Loucy (cell line): ENCODE results near the gene DEPDC5.

Experiments used
- CTCF ChIP-seq: fragments of 200-600 bp; sonication (generic); conservative IDR thresholded peaks from 2 replicates; pipeline ENCODE4 v1.5.1; 2014; ENCODE audit warnings: mild to moderate bottlenecking, antibody characterized with exemption, low read length
- EZH2phosphoT487 ChIP-seq: fragments of 200-600 bp; IDR thresholded peaks from 2 replicates; pipeline ENCODE4 v1.6.1; 2018; ENCODE audit warnings: antibody characterized with exemption, mild to moderate bottlenecking, moderate library complexity, borderline replicate concordance

- TF ChIP-seq CTCF (no peak), EZH2phosphoT487 (no peak)
Observed at GRCh38 chr22:31833930-31834329, 80.1 kb downstream of the DEPDC5 start.
